SK-N-SH (cell line): ENCODE measurements around the gene EPHX1. TPM values are rescaled to one million over a fixed set of nuclear protein-coding genes. Genes with fewer than 3 reads are reported as not detected.

Experiments used
- CTCF ChIA-PET: fragments of 300-600, 350-600 bp; formaldehyde crosslinking; extraction: SDS; loops from one replicate; lab custom pipeline; 2021; lab: Yijun Ruan, JAX
- POLR2A ChIA-PET: fragments of 350-600 bp; sonication (Branson Sonifier 250); formaldehyde crosslinking; extraction: SDS; loops from one replicate; lab custom pipeline; 2020; ENCODE audit warnings: antibody characterized with exemption, inconsistent platforms; lab: Yijun Ruan, JAX
- DNase-seq: peaks from one replicate; pipeline ENCODE4 v3.0.0; 2012
- H2AFZ ChIP-seq: fragments of 200-600 bp; sonication (generic); 2 replicates; pipeline ENCODE4 v1.8.1; 2016; ENCODE audit warnings: antibody characterized with exemption, mild to moderate bottlenecking, low read depth
- H3F3A ChIP-seq: fragments of 200-600 bp; sonication (generic); replicated peaks from 2 replicates; pipeline ENCODE3; 2016; ENCODE audit warnings: antibody characterized with exemption, mild to moderate bottlenecking; ENCODE audit not compliant: insufficient read depth
- H3K27ac ChIP-seq, 2 experiments: fragments of 200-500 bp in 1 of 2; fragments of 200-600 bp in 1 of 2; sonication (Bioruptor generic) in 1 of 2; sonication (generic), shearing (Covaris generic) in 1 of 2; 2 replicates each; pipeline versions ENCODE4 v1.5.1 to v1.6.1; 2014 to 2016; ENCODE audit warnings: low read depth in 2 of 2, inconsistent platforms in 1 of 2, low read length in 1 of 2, mild to moderate bottlenecking in 1 of 2, mixed read lengths in 1 of 2
- H3K27me3 ChIP-seq: fragments of 200-600 bp; sonication (generic), shearing (Covaris generic); 2 replicates; pipeline ENCODE4 v1.6.1; 2016; ENCODE audit warnings: mixed run types; ENCODE audit not compliant: insufficient read depth
- H3K36me3 ChIP-seq, 2 experiments: fragments of 200-500 bp in 1 of 2; fragments of 200-600 bp in 1 of 2; sonication (Bioruptor generic) in 1 of 2; sonication (generic) in 1 of 2; replicated peaks in 1 of 2; 2 replicates each; pipeline versions ENCODE3 to v1.5.1; 2014 to 2016; ENCODE audit warnings: low read length in 1 of 2, mild to moderate bottlenecking in 1 of 2; ENCODE audit not compliant: insufficient read depth in 2 of 2, control insufficient read depth in 1 of 2
- H3K4me1 ChIP-seq, 2 experiments: fragments of 200-500 bp in 1 of 2; fragments of 200-600 bp in 1 of 2; sonication (Bioruptor generic) in 1 of 2; sonication (generic), shearing (Covaris generic) in 1 of 2; 2 replicates each; pipeline versions ENCODE4 v1.5.1 to v1.6.1; 2014 to 2016; ENCODE audit warnings: low read depth in 1 of 2, low read length in 1 of 2, mixed run types in 1 of 2; ENCODE audit not compliant: insufficient read depth in 2 of 2, control insufficient read depth in 1 of 2
- H3K4me2 ChIP-seq: fragments of 200-600 bp; sonication (generic), shearing (Covaris generic); 2 replicates; pipeline ENCODE4 v1.6.1; 2017; ENCODE audit warnings: mixed run types
- H3K4me3 ChIP-seq, 2 experiments: fragments of 200-500 bp in 1 of 2; fragments of 200-600 bp in 1 of 2; sonication (Bioruptor generic) in 1 of 2; sonication (generic), shearing (Covaris generic) in 1 of 2; 2 replicates each; pipeline versions ENCODE4 v1.5.1 to v1.8.1; 2014 to 2016; ENCODE audit warnings: low read depth in 2 of 2, inconsistent platforms in 1 of 2, low read length in 1 of 2, mild to moderate bottlenecking in 1 of 2, mixed read lengths in 1 of 2, moderate library complexity in 1 of 2
- H3K79me2 ChIP-seq: fragments of 200-600 bp; sonication (generic); 2 replicates; pipeline ENCODE4 v1.8.1; 2017; ENCODE audit warnings: mild to moderate bottlenecking; ENCODE audit not compliant: insufficient read depth
- H3K9ac ChIP-seq: fragments of 200-600 bp; sonication (generic); 2 replicates; pipeline ENCODE4 v1.6.1; 2017; ENCODE audit warnings: mixed run types
- H3K9me2 ChIP-seq: fragments of 200-600 bp; sonication (generic); 2 replicates; pipeline ENCODE4 v1.6.1; 2017; ENCODE audit warnings: mixed run types
- H3K9me3 ChIP-seq: fragments of 200-600 bp; sonication (generic); 2 replicates; pipeline ENCODE4 v1.6.1; 2017; ENCODE audit warnings: mixed run types, mild to moderate bottlenecking, moderate library complexity
- H4K20me1 ChIP-seq: fragments of 200-600 bp; sonication (generic); 2 replicates; pipeline ENCODE4 v1.6.1; 2017; ENCODE audit warnings: mild to moderate bottlenecking, mixed run types; ENCODE audit not compliant: insufficient read depth
- ELF1 ChIP-seq: IDR thresholded peaks from 2 replicates; pipeline ENCODE4 v1.4.0; 2012
- FOSL2 ChIP-seq: IDR thresholded peaks from 2 replicates; pipeline ENCODE4 v1.4.0; 2012; ENCODE audit warnings: low read depth, mild to moderate bottlenecking, moderate library complexity, borderline replicate concordance
- FOXM1 ChIP-seq: IDR thresholded peaks from 2 replicates; pipeline ENCODE4 v1.4.0; 2012; ENCODE audit warnings: low read depth, mild to moderate bottlenecking
- GABPA ChIP-seq: IDR thresholded peaks from 2 replicates; pipeline ENCODE4 v1.4.0; 2012; ENCODE audit warnings: low read depth, mild to moderate bottlenecking
- GATA2 ChIP-seq: sonication (generic); formaldehyde crosslinking; IDR thresholded peaks from 2 replicates; pipeline ENCODE4 v1.5.0; 2020; ENCODE audit warnings: mild to moderate bottlenecking, missing genetic modification reagents
- JUND ChIP-seq: IDR thresholded peaks from 2 replicates; pipeline ENCODE4 v1.4.0; 2012
- MXI1 ChIP-seq: IDR thresholded peaks from 2 replicates; pipeline ENCODE4 v1.6.1; 2012; ENCODE audit warnings: mild to moderate bottlenecking, low read depth, low read length, improper control_type of control experiment
- PBX3 ChIP-seq: IDR thresholded peaks from 2 replicates; pipeline ENCODE4; 2012
- POLR2AphosphoS5 ChIP-seq: IDR thresholded peaks from 2 replicates; pipeline ENCODE4 v1.6.1; 2012; ENCODE audit warnings: low read depth, low read length
- RFX5 ChIP-seq: IDR thresholded peaks from 2 replicates; pipeline ENCODE4 v1.6.1; 2012; ENCODE audit warnings: mild to moderate bottlenecking, improper control_type of control experiment, low read length
- RXRA ChIP-seq: IDR thresholded peaks from 2 replicates; pipeline ENCODE4 v1.4.0; 2012; ENCODE audit warnings: low read depth, mild to moderate bottlenecking, borderline replicate concordance
- SMC3 ChIP-seq: IDR thresholded peaks from 2 replicates; pipeline ENCODE4 v1.6.1; 2012; ENCODE audit warnings: low read depth, low read length, improper control_type of control experiment
- TAF1 ChIP-seq: IDR thresholded peaks from 2 replicates; pipeline ENCODE4 v1.6.1; 2012; ENCODE audit warnings: low read depth, mild to moderate bottlenecking, low read length, moderate library complexity, borderline replicate concordance
- TCF12 ChIP-seq: IDR thresholded peaks from 2 replicates; pipeline ENCODE4 v1.4.0; 2012
- WGBS: methylation state at CpG from one replicate; pipeline ENCODE4 v1.1.6; 2017; ENCODE audit warnings: low lambda C conversion rate; 5-methylcytosine and 5-hydroxymethylcytosine counted together
- polyA plus RNA-seq, 3 experiments: library from polyadenylated mRNA; depleted of rRNA; stranded (reverse); fragments of >200 nt; gene quantifications; 2 replicates each; pipeline ENCODE4 v1.2.3, GENCODE V29; 2012
- TF ChIP-seq, protein P1 (sequence below): IDR thresholded peaks from 2 replicates; pipeline ENCODE4 v1.6.1; 2012; ENCODE audit warnings: mild to moderate bottlenecking, low read depth, low read length, moderate library complexity

EPHX1 gene
- polyA plus RNA-seq, 1 of the 3 experiments (the other 2 are of a cell fraction): 45.7 TPM

DNA sequence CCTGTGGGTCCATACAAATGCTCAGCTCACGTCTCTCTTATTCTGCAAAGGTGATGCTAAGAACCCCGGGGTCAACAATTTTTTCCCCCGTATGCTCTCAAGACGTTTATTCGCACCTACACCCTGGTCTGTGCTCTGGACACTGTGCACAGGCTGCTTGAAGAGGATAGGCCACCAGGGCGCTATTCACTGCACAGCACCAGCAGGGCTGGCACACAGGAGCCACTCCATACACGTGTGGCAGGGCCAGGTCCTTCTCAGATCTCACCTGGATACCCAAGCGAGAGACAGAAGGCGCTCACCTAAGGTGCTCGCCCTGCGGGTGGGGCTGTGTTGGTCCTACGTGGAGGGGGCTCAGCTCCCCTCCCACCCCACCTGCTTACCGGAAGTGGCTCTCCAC is 55.6 kb downstream of the EPHX1 start (continued):
- TF ChIP-seq PBX3 (no peak), POLR2AphosphoS5 (no peak)

DNA sequence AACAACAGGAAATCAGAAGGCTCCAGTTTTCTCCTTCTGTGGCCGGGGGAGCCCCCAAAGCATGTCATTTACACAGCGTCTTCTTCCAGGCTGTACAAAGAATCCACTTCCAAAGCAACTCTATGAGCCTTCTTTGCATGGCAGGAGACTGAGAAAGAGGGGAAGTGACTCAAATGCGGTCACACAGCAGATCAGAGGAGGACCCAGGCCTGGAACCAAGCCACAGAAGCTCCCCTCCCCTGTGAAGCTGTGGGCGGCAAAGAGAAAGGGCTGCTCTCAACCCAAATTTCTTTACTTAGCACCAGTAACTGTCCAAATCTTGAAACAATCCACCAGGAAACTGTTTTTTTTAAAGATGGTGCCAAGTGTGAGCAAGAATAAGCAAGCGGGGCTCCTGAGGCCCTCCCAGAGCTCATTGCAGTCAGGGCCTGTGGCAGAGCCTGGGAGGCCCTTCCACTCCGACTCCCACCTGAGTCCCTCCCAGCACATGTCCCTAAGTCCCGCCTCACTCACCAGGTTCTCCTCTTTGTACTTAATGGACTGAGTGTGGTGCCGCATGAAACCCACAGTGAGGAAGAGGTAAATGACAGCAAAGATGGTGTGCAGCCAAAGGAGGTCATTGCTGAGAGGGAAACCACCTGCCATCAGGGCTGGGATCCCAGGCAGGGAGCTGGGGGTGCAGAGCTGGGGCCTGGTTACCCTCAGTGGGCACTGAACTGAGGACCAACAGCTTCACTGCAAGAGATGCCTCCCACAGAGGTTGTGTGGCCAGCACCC is 56.3 kb downstream of the EPHX1 start:
- Histone ChIP-seq H3K27ac (peak overlapping the region in 1 of 2 experiments; percentile 47; a peak in 2 of 4 replicates), H3K27me3 (no peaks in the 10 kb centered on the region), H3K36me3 (peaks cover 24 to 37% of the 10 kb centered on the region in 2 experiments), H3K4me3 (no peak overlapping the region), H3K9me3 (no peaks in the 10 kb centered on the region), H3F3A (peaks cover 20% of the 10 kb centered on the region), H2AFZ (no peak overlapping the region), H3K9me2 (no peaks in the 10 kb centered on the region), H3K4me2 (peak overlapping the region; percentile 37; the same call in 1 of the 2 replicates), H3K4me1 (peaks cover 0 to 20% of the 10 kb centered on the region in 2 experiments; a peak in 2 of 4 replicates)
- DNase-seq: no peak
- ChIA-PET CTCF (interaction anchor here (1.6 kb wide), 1 partner anchor 11 kb away, joined by 5 read pairs; no protein-coding TSS in a partner anchor), POLR2A (no interaction called here)
- 73% methylated on average over 7 of the region's 8 CpGs for WGBS
- TF ChIP-seq FOXM1 (no peak), TCF12 (peak; percentile 29; the same call in 1 of the 2 replicates), JUND (0 out of 2 replicates have a peak, but pooled peaks have one; percentile 15), FOSL2 (peak; percentile 7; the same call in 1 of the 2 replicates)
- TF ChIP-seq, all 33 proteins: peak for 3
- Histone ChIP-seq H3K79me2 (no peaks in the 10 kb centered on the region), H3K9ac (no peak overlapping the region), H4K20me1 (no peaks in the 10 kb centered on the region)

DNA sequence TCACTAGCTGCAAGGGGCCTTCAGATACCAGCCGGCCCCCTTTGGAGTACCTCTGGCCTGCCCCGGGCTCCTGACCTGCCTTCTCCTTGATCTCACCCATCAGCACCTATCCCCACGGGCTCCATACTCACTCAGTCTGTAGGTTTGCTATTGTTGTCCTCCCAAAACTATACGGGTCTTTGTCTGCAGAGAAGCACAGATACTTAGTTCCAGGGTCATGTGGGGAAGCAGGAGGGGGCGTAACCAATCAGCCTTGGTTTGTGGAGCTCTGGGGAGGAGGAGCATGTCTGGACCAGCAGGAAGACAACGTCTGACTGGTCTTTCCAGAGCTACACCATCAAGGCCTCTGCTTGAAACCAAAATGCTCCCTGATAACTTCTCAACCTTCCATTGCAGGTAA is 57.1 kb downstream of the EPHX1 start:
- no peaks in the 10 kb centered on the region for H3K79me2 ChIP-seq
- no peaks in the 10 kb centered on the region for H3K9me2 ChIP-seq
- no peak overlapping the region for H3K27ac ChIP-seq
- peaks cover 0 to 20% of the 10 kb centered on the region in 2 experiments; a peak in 2 of 4 replicates for H3K4me1 ChIP-seq
- no peaks in the 10 kb centered on the region for H4K20me1 ChIP-seq
- H3K9ac ChIP-seq: no peak overlapping the region
- H2AFZ ChIP-seq: no peak overlapping the region
- no peaks in the 10 kb centered on the region for H3K27me3 ChIP-seq
- WGBS: 83% methylated on average over 6 of the region's 6 CpGs
- H3K4me3 ChIP-seq: no peak overlapping the region
- CTCF ChIA-PET: interaction anchor here (1.6 kb wide), 1 partner anchor 10 kb away, joined by 5 read pairs; no protein-coding TSS in a partner anchor
- no peak overlapping the region for H3K4me2 ChIP-seq
- H3K36me3 ChIP-seq: peaks cover 30 to 31% of the 10 kb centered on the region in 2 experiments
- TF ChIP-seq MXI1 (no peak), GATA2 (CRISPR knock-in tag) (no peak), SMC3 (no peak), TCF12 (no peak), ELF1 (no peak), RFX5 (no peak), POLR2AphosphoS5 (no peak), TAF1 (no peak), GABPA (no peak), PBX3 (no peak), RXRA (no peak)
- TF ChIP-seq, protein P1, sequence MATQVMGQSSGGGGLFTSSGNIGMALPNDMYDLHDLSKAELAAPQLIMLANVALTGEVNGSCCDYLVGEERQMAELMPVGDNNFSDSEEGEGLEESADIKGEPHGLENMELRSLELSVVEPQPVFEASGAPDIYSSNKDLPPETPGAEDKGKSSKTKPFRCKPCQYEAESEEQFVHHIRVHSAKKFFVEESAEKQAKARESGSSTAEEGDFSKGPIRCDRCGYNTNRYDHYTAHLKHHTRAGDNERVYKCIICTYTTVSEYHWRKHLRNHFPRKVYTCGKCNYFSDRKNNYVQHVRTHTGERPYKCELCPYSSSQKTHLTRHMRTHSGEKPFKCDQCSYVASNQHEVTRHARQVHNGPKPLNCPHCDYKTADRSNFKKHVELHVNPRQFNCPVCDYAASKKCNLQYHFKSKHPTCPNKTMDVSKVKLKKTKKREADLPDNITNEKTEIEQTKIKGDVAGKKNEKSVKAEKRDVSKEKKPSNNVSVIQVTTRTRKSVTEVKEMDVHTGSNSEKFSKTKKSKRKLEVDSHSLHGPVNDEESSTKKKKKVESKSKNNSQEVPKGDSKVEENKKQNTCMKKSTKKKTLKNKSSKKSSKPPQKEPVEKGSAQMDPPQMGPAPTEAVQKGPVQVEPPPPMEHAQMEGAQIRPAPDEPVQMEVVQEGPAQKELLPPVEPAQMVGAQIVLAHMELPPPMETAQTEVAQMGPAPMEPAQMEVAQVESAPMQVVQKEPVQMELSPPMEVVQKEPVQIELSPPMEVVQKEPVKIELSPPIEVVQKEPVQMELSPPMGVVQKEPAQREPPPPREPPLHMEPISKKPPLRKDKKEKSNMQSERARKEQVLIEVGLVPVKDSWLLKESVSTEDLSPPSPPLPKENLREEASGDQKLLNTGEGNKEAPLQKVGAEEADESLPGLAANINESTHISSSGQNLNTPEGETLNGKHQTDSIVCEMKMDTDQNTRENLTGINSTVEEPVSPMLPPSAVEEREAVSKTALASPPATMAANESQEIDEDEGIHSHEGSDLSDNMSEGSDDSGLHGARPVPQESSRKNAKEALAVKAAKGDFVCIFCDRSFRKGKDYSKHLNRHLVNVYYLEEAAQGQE: no peak
- H3K9me3 ChIP-seq: no peaks in the 10 kb centered on the region
- POLR2A ChIA-PET: no interaction called here
- H3F3A ChIP-seq: peaks cover 20% of the 10 kb centered on the region
- no peak for DNase-seq
